Activated CD4-positive, alpha-beta memory T cell treated with anti-CD3 and anti-CD28 coated beads for 36 hours (primary cell): ENCODE data around the gene CELF4. TPM values are rescaled to one million over a fixed set of nuclear protein-coding genes. Genes with fewer than 3 reads are reported as not detected.

ENCODE experiments used
- CTCF ChIA-PET: fragments of 350-600 bp; sonication (Branson Sonifier 250); formaldehyde crosslinking; loops from one replicate; lab custom pipeline; 2021; ENCODE audit warnings: antibody characterized with exemption, inconsistent platforms; lab: Charles Lee
- POLR2A ChIA-PET: fragments of 350-600 bp; sonication (Branson Sonifier 250); formaldehyde crosslinking; loops from one replicate; lab custom pipeline; 2021; ENCODE audit warnings: antibody characterized with exemption; lab: Charles Lee
- DNase-seq: peaks from one replicate; pipeline ENCODE4 v3.0.0-alpha.2; 2020
- H3K27ac Mint-ChIP-seq: one replicate; pipeline ENCODE4 v1.8.0; 2021; ENCODE audit warnings: mixed read lengths
- H3K27me3 Mint-ChIP-seq: one replicate; pipeline ENCODE4 v1.8.0; 2021; ENCODE audit warnings: mixed read lengths
- H3K36me3 Mint-ChIP-seq: one replicate; pipeline ENCODE4 v1.8.0; 2021; ENCODE audit warnings: mixed read lengths
- H3K4me1 Mint-ChIP-seq: one replicate; pipeline ENCODE4 v1.8.0; 2021; ENCODE audit warnings: low read depth, mixed read lengths
- H3K4me3 Mint-ChIP-seq: one replicate; pipeline ENCODE4 v1.8.0; 2021; ENCODE audit warnings: mild to moderate bottlenecking, mixed read lengths
- H3K9me3 Mint-ChIP-seq: one replicate; pipeline ENCODE4 v1.8.0; 2021; ENCODE audit warnings: mixed read lengths
- intact Hi-C: fragments of 100-400 bp; cut with micrococcal nuclease; formaldehyde crosslinking; loops from one replicate; pipeline ENCODE4 v1.15.1; 2023
- total RNA-seq, 2 experiments: library from RNA; stranded (reverse); gene quantifications; one replicate each; pipeline ENCODE4 v1.2.3, GENCODE V29; 2021

Gene CELF4
- total RNA-seq, 2 experiments from 2014 or later, result not detected

DNA sequence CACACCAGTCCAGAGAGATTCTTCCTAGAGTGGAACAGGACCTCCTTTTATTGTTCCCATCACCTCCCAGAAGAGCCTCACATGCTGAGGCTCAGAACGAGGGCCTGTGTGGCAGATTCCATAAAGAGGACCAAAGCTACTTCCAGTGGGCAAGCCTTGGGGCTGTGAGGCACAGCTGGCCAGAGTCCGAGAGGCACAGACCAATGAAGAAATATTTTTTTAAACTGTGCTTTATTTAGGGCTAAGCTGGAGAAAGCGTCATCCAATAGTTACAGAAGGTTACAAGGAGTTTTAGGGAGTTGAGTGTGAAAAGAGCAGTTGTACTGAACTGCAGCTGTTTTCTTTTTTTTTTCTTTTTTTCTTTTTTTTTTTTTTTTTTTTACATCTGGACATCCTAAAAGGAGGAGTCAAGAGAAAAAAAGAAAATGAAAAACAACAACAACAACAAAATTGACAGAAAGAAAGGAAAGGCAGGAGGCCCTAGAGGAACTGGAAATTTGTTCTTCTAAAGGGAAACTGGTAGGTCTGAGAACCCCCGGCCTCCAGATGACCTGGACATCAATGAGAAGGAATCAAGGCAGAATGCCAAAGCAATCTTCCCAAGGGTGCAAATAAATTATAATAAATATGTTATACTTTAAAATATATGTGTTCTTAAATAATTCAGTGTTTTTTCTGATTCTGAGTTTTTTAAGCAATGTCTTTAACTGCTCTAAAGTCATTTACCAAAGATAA is 322.6 kb downstream of the CELF4 start:
- intact Hi-C loops, result no loop called here
- CTCF ChIA-PET, result no interaction called here

DNA sequence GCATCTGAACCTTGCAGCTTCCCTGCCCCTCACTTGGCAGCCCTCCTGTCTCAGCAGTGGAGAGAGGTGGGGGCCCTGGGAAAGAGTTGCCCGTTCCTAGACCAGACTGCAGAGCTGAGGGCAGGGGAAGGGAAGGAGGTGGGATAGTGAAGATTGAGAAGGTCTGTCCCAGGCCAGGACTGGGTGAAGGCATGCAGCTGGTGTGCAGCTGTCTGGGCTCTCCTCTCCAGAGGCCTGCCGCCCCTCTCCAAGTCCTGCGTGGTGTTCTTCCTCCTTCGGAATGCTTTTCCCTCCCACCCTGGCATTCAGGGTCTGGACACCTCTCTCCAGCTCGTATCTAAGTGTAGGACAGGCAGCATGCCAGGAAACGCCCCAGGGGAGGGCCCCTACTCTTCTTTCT is 323.5 kb downstream of the CELF4 start:
- peaks cover 2% of the 10 kb centered on the region for H3K4me1 Mint-ChIP-seq
- no peaks in the 10 kb centered on the region for H3K9me3 Mint-ChIP-seq
- H3K27me3 Mint-ChIP-seq, result peaks cover 29% of the 10 kb centered on the region
- ChIA-PET CTCF (interaction anchor here (0.6 kb wide), 1 partner anchor 37 kb away, joined by 3 read pairs; no protein-coding TSS in a partner anchor), POLR2A (no interaction called here)
- no peaks in the 10 kb centered on the region for H3K36me3 Mint-ChIP-seq
- no peak overlapping the region for H3K4me3 Mint-ChIP-seq
- no peak for DNase-seq
- intact Hi-C loops, result no loop called here
- no peak overlapping the region for H3K27ac Mint-ChIP-seq

More for the DNA sequence above, 322.6 kb downstream of the CELF4 start:
- Mint-ChIP-seq H3K27me3 (peaks cover 29% of the 10 kb centered on the region), H3K27ac (no peak overlapping the region), H3K4me1 (peaks cover 2% of the 10 kb centered on the region), H3K4me3 (no peak overlapping the region), H3K9me3 (no peaks in the 10 kb centered on the region), H3K36me3 (no peaks in the 10 kb centered on the region)
- POLR2A ChIA-PET, result no interaction called here
- DNase-seq, result no peak

DNA sequence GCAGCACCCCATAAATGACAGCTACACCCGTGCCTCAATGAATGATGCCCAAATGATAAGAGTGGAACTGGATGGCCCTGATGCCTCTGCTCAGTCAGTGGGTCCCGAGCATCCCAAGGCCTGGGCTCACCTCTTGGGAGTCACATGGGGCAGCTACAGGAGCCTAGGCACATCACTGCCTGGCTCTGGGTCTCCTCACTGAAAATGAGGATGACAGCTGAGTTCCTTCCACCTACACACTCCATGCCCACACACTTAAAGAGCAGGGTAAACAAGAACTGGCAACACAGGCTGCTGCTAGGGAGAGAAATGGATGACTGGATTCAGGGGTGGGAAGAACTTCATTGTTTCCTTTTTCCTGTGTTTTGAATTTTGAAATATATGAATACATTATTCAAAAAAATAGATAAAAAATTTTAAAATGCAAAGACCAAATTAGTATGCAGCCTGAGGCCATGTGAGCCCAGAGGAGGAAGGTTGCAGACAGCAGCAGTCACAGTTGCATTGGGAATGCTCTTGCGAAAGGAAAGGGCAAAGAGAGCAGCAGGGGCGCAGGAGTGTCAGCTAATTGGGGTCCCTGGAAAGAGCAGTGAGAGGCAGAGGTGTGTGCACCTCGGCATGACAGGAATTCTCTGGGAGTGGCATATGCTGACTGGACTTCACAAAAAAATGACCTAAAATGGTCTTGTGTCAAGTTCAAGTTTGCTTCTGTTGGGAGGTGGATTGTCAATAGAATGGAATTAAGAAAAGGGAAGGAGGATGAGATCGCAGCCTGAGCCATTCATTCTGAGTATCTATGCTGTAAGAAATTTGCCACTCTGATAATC is 327.1 kb downstream of the CELF4 start:
- POLR2A ChIA-PET, result no interaction called here
- no peak overlapping the region for H3K4me3 Mint-ChIP-seq
- H3K27me3 Mint-ChIP-seq, result peaks cover 11% of the 10 kb centered on the region
- CTCF ChIA-PET, result no interaction called here
- intact Hi-C loops, result no loop called here
- H3K4me1 Mint-ChIP-seq, result no peaks in the 10 kb centered on the region
- no peak for DNase-seq
- H3K27ac Mint-ChIP-seq, result no peak overlapping the region
- H3K9me3 Mint-ChIP-seq, result no peaks in the 10 kb centered on the region
- H3K36me3 Mint-ChIP-seq, result no peaks in the 10 kb centered on the region

DNA sequence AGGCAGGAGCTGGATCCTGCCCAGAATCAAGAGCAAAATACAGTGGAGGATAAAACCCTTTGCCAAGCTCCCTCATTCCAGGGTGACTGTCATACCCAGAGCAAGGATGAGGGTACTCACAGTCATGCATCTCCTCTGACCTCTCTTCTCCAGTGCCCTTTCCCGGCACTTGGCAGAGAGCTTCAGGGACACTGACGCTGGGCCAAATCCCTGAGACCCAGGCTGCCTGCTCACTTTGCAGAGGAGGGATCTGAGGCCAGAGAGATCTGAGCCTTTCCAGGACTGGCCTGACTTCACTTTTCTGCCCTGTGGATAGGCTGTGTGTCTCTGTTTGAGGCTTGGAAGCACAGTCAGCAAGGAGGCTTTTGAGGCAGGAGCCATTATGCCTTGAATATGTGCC is 330.0 kb downstream of the CELF4 start:
- no peak overlapping the region for H3K27ac Mint-ChIP-seq
- POLR2A ChIA-PET, result no interaction called here
- intact Hi-C loops, result no loop called here
- no peak for DNase-seq
- no peaks in the 10 kb centered on the region for H3K27me3 Mint-ChIP-seq
- no peaks in the 10 kb centered on the region for H3K4me1 Mint-ChIP-seq
- H3K36me3 Mint-ChIP-seq, result no peaks in the 10 kb centered on the region
- no peak overlapping the region for H3K4me3 Mint-ChIP-seq
- H3K9me3 Mint-ChIP-seq, result no peaks in the 10 kb centered on the region
- CTCF ChIA-PET, result no interaction called here

DNA sequence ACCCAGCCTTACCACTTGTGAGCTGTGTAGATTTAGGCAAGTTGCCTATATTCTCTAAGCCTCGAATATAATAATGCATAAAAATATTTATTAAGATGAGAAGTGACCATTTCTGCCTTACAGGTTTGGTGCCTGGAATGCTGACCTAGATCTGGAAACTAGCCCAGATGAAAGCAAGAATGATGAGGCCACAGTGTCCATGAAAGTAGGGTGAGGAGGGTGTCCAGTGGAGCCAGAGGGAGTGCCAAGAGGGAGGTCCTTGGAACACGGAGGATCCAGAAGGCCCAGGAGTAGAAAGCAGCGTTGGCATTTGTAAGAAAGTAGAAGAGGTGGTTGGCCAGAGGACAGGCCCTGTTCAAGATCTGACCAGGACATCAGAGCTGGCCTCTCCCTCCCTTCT is 334.3 kb downstream of the CELF4 start:
- intact Hi-C loops, result no loop called here
- Mint-ChIP-seq H3K9me3 (no peaks in the 10 kb centered on the region), H3K4me1 (no peaks in the 10 kb centered on the region), H3K27me3 (no peaks in the 10 kb centered on the region), H3K27ac (no peak overlapping the region), H3K4me3 (no peak overlapping the region), H3K36me3 (peaks cover 6% of the 10 kb centered on the region)
- no peak for DNase-seq
- POLR2A ChIA-PET, result no interaction called here
- CTCF ChIA-PET, result no interaction called here

DNA sequence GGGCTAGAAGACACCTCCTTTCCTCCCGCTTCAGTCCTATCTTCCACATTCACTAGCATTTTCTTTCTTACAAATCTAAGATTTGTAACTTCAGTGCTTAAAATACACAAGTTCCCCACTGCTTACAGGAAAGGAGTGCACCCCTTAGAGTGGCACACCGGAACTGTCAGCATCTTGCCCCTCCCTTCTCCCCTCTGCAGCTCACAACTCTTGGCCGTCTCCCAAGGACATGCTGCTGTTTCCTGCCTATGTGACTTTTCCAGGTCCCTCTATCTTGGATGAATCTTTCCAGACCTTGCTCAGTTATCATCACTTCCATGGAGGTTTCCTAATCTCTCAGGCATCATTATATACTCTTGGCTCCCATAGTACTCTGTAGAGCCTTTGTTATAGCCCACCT is 334.8 kb downstream of the CELF4 start:
- no peak overlapping the region for H3K4me3 Mint-ChIP-seq
- intact Hi-C loops, result no loop called here
- H3K9me3 Mint-ChIP-seq, result no peaks in the 10 kb centered on the region
- no peaks in the 10 kb centered on the region for H3K27me3 Mint-ChIP-seq
- DNase-seq, result no peak
- peaks cover 11% of the 10 kb centered on the region for H3K36me3 Mint-ChIP-seq
- ChIA-PET POLR2A (no interaction called here), CTCF (no interaction called here)
- H3K27ac Mint-ChIP-seq, result no peak overlapping the region
- no peaks in the 10 kb centered on the region for H3K4me1 Mint-ChIP-seq

GRCh38 chr18:37225279-37225678 is 340.3 kb downstream of the CELF4 start:
- Mint-ChIP-seq H3K4me3 (no peak overlapping the region), H3K36me3 (peaks cover 29% of the 10 kb centered on the region), H3K27me3 (no peaks in the 10 kb centered on the region), H3K4me1 (peaks cover 3% of the 10 kb centered on the region), H3K27ac (no peak overlapping the region), H3K9me3 (no peaks in the 10 kb centered on the region)
- CTCF ChIA-PET, result no interaction called here
- no peak for DNase-seq
- intact Hi-C loops, result no loop called here
- POLR2A ChIA-PET, result no interaction called here

DNA sequence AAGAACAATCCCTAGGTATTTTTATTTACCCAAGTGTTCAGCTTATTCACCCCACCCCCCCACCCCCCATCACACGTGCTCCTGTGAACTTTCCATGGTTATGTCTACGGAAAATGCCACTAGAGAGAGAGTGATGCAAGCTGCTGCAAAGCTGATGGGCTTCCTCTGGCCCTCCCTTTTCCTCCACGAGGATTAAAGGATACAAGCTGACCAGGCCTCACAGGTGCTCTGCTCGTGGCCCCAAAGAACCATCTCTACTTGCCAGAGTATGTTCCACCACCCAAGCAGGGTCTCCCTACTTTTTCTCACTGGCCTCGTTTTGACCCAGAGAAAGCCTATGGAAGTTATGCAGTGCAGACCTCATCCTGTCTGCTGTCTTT is 342.6 kb downstream of the CELF4 start:
- Mint-ChIP-seq H3K27me3 (no peaks in the 10 kb centered on the region), H3K4me1 (peaks cover 3% of the 10 kb centered on the region), H3K4me3 (no peak overlapping the region), H3K9me3 (no peaks in the 10 kb centered on the region), H3K36me3 (peaks cover 27% of the 10 kb centered on the region), H3K27ac (no peak overlapping the region)
- ChIA-PET POLR2A (no interaction called here), CTCF (interaction anchor here (1.0 kb wide), 1 partner anchor 37 kb away, joined by 3 read pairs; no protein-coding TSS in a partner anchor)
- no peak for DNase-seq
- intact Hi-C loops, result no loop called here

DNA sequence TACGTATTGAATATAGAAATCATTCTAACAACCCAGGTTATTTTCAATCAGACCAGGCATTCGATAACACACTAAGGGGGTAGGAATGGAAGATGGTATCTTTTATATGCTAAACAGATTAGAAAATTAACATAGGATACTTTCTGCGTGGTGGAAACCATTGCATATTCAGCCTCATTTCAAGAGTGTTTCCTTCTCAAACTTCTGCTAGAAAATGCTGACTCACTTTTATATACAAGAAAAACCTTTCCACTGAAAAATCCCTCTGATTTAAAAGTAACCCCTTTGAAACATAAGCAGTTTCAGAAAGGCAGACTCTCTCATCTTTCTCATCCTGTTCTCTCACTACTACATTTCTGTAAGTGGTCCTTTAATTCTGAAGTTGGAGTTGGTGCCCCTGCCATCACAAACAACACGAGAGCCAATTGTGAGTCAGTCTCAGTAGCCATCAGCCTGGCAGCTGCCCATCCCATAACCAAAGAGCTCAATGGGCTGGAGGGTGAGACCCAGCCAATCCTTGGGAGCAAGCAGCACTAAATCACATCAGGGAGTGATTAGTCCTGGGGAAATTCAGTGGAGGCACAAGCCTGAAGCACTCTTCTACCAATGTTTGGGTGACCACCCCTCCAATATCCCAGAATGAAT is 343.1 kb downstream of the CELF4 start:
- H3K4me3 Mint-ChIP-seq, result no peak overlapping the region

DNA sequence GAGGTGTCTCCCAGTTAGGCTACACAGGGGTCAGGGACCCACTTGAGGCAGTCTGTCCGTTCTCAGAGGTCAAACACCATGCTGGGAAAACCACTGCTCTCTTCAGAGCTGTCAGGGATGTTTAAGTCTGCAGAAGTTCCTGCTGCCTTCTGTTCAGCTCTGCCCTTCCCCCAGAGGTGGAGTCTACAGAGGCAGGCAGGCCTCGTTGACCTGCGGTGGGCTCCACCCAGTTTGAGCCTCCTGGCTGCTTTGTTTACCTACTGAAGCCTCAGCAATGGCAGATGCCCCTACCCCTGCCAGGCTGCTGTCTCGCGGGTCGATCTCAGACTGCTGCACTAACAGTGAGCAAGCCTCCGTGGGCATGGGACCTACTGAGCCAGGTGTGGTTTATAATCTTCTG is 346.3 kb downstream of the CELF4 start:
- no peaks in the 10 kb centered on the region for H3K27me3 Mint-ChIP-seq
- peaks cover 3% of the 10 kb centered on the region for H3K4me1 Mint-ChIP-seq
- no peak overlapping the region for H3K4me3 Mint-ChIP-seq
- peaks cover 18% of the 10 kb centered on the region for H3K9me3 Mint-ChIP-seq
- ChIA-PET POLR2A (no interaction called here), CTCF (no interaction called here)
- peaks cover 16% of the 10 kb centered on the region for H3K36me3 Mint-ChIP-seq
- no peak for DNase-seq
- no peak overlapping the region for H3K27ac Mint-ChIP-seq
- intact Hi-C loops, result no loop called here

More for the DNA sequence above, 343.1 kb downstream of the CELF4 start:
- CTCF ChIA-PET, result no interaction called here
- no peak for DNase-seq
- peaks cover 3% of the 10 kb centered on the region for H3K4me1 Mint-ChIP-seq
- POLR2A ChIA-PET, result no interaction called here
- H3K9me3 Mint-ChIP-seq, result no peaks in the 10 kb centered on the region
- H3K36me3 Mint-ChIP-seq, result peaks cover 27% of the 10 kb centered on the region
- H3K27ac Mint-ChIP-seq, result peak overlapping the region; percentile 16
- intact Hi-C loops, result no loop called here
- no peaks in the 10 kb centered on the region for H3K27me3 Mint-ChIP-seq

DNA sequence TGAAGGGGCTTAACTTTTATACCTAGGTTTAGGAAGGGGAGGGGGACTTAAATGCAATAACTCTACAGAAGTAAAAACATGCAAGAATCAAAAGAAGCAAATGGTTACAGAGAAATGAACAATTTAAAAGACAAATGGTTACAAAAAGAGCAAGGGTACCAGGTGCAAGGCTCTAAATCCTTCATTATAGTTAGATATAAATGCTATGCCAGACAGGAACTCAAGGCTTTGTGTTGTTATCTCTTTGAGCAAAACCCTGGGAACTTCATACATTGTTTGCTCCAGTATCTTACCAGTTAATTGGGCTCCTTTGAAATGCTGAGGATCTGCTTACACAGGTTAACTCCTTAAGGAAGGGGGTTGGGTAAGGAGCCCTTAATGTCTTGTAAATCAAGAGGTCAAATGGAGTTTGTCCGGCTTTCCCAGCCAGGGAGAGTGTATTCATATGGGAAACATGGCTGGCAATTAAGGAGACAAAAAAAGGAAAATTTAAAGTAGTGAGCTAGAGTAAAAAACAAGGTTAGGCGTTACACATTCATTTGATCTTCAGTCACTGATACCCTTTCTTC is 347.5 kb downstream of the CELF4 start:
- ChIA-PET CTCF (no interaction called here), POLR2A (no interaction called here)
- DNase-seq, result no peak
- Mint-ChIP-seq H3K4me3 (no peak overlapping the region), H3K36me3 (peaks cover 24% of the 10 kb centered on the region), H3K27me3 (no peaks in the 10 kb centered on the region), H3K9me3 (peaks cover 26% of the 10 kb centered on the region), H3K27ac (no peak overlapping the region), H3K4me1 (peaks cover 3% of the 10 kb centered on the region)
- intact Hi-C loops, result no loop called here

- ChIA-PET CTCF (no interaction called here), POLR2A (no interaction called here)
- intact Hi-C loops, result no loop called here
- no peak overlapping the region for H3K4me3 Mint-ChIP-seq
- H3K9me3 Mint-ChIP-seq, result peaks cover 20% of the 10 kb centered on the region
- H3K27me3 Mint-ChIP-seq, result no peaks in the 10 kb centered on the region
- no peak for DNase-seq
- no peaks in the 10 kb centered on the region for H3K4me1 Mint-ChIP-seq
- no peak overlapping the region for H3K27ac Mint-ChIP-seq
- peaks cover 12% of the 10 kb centered on the region for H3K36me3 Mint-ChIP-seq
Measured at GRCh38 chr18:37210781-37211180, 354.8 kb downstream of the CELF4 start.
